Stimulated activated CD8-positive, alpha-beta memory T cell treated with anti-CD3 and anti-CD28 coated beads, Interleukin-7, amount 100 ng/mL, for 24 hours (primary cell): ENCODE data around the gene PLCB3.

ENCODE experiments used
- DNase-seq: peaks from one replicate; pipeline ENCODE4 v3.0.0-alpha.2; 2020; ENCODE audit warnings: low read depth

PLCB3 gene

GRCh38 chr11:64250415-64251015 is 815 bp upstream of the PLCB3 start:
- no peak for DNase-seq

- no peak for DNase-seq
Measured at GRCh38 chr11:64251753-64252002, 348 bp downstream of the PLCB3 start.

DNA sequence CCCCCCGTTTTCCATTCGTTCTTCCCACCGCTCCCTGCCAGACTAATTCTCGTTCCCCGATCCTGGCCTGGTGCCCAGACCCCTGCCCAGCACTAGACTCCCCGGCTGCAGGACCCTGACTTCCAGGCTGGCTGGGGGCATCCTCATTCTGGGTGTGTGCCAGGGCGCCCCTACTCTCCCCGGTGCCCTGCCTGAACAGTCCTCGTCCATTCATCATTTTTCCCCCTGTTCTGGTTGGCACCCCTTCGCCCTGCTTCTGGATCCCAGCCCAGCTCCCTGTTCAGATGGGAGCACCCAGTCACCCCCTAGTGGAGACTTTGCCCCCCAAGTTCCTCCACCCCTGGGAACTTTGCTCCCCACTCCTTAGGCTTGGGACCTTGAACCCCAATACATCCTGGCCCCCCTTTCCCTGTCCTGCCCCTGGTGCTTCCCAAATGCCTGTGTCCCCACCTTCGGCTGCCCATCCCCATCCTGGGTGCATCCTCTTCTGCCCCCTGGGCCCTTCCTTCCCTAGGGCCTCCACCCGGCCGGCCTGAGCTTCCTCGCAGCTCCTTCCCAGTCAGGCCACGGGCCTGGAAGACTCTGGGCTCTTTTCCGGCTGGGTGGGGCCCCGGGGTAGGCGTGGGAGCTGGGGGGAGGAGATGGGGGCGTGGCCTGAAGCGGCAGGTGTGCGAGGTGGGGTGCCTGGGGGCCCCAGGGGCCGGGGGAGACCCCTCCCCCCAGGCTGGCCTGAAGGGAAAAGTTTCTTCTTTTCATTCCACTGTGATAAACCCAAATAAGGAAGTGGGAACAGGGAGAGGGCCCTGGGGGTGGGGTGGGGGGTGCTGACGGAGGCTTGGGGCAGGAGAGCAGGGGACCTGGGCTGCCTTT is 908 bp downstream of the PLCB3 start:
- no peak for DNase-seq

DNA sequence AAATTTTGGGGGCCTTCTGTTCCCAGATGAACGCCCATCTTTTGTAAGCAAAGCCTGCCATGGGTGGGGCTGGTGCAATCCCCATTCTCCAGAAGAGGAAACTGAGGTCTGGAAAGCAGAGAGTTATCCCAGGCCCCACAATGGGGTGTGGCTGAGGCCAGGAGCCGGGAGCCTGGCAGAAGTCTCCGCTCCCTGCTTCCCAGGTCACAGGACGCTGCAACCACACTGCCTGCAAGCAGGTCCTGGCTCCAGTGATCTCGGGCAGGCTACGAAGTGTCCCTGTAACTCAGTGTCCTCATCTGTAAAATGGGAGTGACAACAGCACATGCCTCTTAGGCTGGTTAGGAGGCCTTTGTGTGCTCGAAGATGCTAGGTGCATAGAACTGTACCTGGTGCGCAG is 1.7 kb downstream of the PLCB3 start:
- no peak for DNase-seq

GRCh38 chr11:64253481-64253880 is 2.2 kb downstream of the PLCB3 start:
- no peak for DNase-seq

- no peak for DNase-seq
Measured at GRCh38 chr11:64254326-64254725, 3.0 kb downstream of the PLCB3 start.

DNA sequence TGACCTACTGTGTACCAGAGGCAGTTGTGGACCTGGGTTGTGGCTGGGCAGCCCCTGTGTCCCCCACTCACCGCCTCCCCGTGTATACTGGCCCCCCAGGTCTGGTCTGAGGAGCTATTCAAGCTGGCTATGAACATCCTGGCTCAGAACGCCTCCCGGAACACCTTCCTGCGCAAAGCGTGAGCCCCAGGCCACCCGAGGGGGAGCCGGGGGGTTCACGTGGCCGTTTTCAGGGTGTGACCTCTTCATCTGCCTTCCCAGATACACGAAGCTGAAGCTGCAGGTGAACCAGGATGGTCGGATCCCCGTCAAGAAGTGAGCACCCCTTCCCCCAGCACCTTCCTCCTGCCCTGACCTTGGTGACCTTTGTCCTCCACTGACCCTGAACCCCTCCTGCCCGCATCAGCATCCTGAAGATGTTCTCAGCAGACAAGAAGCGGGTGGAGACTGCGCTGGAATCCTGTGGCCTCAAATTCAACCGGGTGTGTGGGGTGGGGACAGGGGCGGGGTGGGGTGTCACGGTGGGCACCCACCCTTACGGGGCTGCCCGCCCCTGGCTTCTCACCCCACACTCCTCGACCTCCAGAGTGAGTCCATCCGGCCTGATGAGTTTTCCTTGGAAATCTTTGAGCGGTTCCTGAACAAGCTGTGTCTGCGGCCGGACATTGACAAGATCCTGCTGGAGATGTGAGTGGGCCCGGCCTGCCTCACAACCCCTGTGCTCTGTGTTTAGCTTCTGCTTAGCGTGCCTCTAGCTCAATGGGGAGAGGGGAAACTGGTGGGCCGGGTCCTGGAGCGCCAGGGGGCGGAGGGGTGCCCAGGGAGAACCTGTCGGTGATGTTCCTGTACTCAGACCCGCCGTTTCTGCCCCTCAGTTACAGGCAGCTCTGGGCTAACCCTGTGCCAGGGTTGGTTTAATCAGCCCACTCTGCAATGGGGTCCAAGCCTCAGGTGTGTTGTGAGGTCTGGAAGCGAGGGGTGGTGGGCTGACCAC is 4.1 kb downstream of the PLCB3 start:
- no peak for DNase-seq

GRCh38 chr11:64256300-64256699 is 5.0 kb downstream of the PLCB3 start:
- no peak for DNase-seq

DNA sequence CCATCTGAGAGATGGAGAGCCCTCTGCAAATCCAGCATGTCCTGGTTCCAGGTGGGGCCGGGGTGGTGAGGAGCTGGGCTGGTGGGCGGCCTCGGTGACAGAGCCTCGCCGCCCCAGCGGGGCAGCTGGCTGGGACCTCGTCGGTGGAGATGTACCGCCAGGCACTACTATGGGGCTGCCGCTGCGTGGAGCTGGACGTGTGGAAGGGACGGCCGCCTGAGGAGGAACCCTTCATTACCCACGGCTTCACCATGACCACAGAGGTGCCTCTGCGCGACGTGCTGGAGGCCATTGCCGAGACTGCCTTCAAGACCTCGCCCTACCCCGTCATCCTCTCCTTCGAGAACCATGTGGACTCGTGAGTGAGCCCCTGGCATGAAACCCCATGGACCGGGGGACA is 7.0 kb downstream of the PLCB3 start:
- DNase-seq = no peak

DNA sequence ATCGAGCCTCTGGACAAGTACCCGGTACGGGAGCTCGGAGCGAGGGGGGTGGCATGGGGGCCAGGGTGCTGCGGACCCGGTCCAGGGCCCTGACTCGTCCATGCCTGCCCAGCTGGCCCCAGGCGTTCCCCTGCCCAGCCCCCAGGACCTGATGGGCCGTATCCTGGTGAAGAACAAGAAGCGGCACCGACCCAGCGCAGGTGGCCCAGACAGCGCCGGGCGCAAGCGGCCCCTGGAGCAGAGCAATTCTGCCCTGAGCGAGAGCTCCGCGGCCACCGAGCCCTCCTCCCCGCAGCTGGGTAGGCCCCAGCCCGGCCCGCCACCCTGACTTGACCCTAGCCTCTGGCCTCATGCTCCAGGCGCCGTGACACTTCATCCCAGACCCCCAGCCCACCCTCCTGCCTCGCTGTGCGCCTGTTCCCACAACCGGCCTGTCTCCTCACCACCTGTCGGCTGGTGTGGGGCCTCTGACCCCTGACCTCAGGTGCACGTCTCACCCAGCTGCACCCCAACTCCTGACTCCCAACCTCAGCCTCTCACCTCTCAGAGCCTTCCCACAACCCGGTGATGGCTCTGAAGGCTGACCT is 7.7 kb downstream of the PLCB3 start:
- DNase-seq = no peak

GRCh38 chr11:64259533-64260067 is 8.3 kb downstream of the PLCB3 start:
- no peak for DNase-seq

DNA sequence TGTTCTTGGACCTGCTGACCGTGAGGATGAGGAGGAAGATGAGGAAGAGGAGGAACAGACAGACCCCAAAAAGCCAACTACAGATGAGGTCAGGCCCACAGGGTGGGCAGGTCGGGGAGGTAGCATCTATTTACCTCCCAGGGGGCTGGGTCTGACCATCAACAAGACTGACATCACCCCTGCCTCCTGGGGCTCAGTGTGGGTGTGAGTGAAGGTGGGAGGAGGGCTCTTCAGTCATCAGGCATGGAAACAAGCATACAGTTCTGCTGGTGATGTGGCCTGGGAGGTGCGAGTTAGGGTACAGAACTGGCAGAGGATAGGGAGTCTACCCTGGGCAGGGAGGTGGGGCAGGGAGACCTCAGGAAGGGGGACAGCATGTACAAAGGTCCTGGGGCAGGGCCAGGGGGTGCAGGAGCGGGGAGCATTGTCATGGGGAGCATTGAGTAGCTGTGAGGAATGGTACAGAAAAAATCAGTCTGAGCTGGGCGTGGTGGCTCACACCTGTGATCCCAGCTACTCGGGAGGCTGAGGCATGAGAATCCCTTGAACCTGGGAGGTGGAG is 8.9 kb downstream of the PLCB3 start:
- DNase-seq = no peak

- no peak for DNase-seq
Measured at GRCh38 chr11:64261556-64262080, 10.3 kb downstream of the PLCB3 start.

DNA sequence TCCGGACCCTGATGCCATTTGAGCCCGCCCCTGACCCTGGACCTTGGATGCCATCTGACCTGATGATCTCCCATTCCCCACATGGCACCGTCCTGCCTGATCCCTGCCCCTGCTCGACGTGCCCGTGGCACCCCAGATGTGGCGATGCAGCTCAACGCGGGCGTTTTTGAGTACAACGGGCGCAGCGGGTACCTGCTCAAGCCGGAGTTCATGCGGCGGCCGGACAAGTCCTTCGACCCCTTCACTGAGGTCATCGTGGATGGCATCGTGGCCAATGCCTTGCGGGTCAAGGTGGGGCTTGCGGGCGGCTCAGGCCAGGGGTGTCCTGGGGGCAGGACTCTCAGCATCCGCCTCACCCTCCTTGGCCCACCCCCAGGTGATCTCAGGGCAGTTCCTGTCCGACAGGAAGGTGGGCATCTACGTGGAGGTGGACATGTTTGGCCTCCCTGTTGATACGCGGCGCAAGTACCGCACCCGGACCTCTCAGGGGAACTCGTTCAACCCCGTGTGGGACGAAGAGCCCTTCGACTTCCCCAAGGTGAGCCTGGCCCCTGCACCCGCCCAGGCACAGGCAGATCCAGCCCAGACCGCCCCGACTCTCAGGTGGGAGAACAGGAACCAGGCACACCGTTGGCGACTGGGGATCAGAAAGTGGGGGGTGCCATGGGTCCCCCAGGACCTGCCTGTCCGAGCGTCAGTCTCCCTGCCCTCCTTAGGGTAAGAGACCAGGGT is 11.1 kb downstream of the PLCB3 start:
- no peak for DNase-seq

DNA sequence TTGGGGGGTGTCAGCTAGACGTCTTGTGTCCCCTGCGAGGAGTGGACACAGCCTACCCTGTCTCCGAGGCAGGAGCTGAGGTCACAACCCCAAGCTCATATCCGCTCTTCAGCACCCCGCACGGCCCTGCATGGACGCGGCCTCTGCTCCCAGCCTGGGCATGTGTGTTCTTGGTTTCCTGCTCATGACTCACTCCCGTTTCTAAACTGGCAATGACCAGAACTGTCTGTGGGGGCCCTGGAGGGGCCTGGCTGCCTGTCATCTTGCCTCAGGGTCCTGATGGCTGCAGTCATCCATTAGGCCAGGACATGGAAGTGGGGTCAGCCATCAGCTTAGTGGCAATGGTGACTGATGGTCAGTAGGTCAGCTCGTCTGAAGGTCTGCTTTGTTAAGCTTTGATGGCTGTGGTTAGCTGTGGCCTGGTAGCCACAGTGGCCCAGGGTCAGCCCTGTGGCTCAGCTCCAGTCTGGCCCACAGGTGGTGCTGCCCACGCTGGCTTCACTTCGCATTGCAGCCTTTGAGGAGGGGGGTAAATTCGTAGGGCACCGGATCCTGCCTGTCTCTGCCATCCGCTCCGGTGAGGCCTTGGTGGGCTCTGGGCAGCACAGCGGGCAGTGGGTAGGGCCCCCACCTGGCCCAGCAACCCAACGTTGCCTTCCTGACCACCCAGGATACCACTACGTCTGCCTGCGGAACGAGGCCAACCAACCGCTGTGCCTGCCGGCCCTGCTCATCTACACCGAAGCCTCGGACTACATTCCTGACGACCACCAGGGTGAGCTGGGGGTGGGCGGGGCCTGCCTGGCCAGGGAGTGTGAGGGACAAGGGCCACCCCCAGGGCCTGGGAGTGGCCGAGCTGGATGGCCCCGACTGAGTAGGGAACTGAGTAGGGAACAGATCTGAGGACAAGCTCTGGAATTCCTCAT is 12.0 kb downstream of the PLCB3 start:
- no peak for DNase-seq

- DNase-seq = no peak
Measured at GRCh38 chr11:64263947-64264317, 12.6 kb downstream of the PLCB3 start.

- DNase-seq = no peak
Measured at GRCh38 chr11:64264371-64264852, 13.1 kb downstream of the PLCB3 start.

GRCh38 chr11:64265176-64266160 is 14.1 kb downstream of the PLCB3 start:
- no peak for DNase-seq
